ENCODE measurements around the gene CXCL1.

DNA sequence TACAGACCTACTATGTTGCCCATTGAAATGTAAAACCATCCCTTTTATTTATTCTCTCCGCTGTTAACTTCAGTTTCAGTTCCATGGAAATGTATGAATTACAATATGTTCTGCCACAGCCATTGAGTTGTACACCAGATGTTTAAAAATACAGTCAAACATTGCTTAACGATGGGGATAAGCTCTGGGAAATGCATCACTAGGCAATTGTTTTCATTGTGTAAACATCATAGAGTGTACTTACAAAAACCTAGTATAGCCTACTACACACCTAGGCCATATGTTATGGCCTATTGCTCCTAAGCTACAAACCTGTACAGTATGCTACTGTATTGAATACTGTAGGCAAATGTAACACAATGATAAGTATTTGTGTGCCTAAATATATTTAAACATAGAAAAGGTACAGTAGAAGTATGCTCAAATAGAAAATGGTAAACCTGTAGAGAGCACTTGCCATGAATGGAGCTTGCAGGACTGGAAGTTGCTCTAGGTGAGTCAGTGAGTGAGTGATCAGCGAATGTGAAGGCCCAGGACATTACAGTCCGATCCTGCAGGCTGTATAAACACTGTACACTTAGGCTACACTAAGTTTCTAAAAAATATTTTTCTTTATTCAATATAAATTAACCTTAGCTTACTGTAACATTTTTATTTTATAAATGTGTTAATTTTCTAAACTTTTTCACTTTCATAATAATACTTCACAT, 18.8 kb upstream of the CXCL1 start:
- TF ChIP-seq CTCF (IDR thresholded peaks at IDR 0.05; ENCODE audit: insufficient read depth, low read depth, low read length) (no peak), EZH2 (IDR thresholded peaks at IDR 0.05; ENCODE audit: insufficient read depth, low read length) (no peak)
